Hepatocyte (in vitro differentiated cells): ENCODE results near the gene PEX13. TPM values are rescaled to one million over a fixed set of nuclear protein-coding genes. Genes with fewer than 3 reads are reported as not detected.
"Not testable (repeated sequence)": the region's sequence is repeated elsewhere in the genome, so short reads cannot be mapped to it uniquely, and the experiment has no call there.

Experiments
- DNase-seq: peaks from one replicate; pipeline ENCODE4 v3.0.0-alpha.2; 2016; ENCODE audit warnings: low spot score
- H2AFZ ChIP-seq: fragments of 200-600 bp; sonication (generic); 2 replicates; pipeline ENCODE4 v1.6.0; 2016; ENCODE audit warnings: antibody characterized with exemption, mild to moderate bottlenecking
- H3K27ac ChIP-seq: fragments of 200-600 bp; sonication (generic); 2 replicates; pipeline ENCODE4 v1.5.1; 2016; ENCODE audit warnings: mild to moderate bottlenecking
- H3K27me3 ChIP-seq: fragments of 200-600 bp; sonication (generic); 2 replicates; pipeline ENCODE4 v1.6.1; 2016
- H3K36me3 ChIP-seq: fragments of 200-600 bp; sonication (generic); replicated peaks from 2 replicates; pipeline ENCODE4 v1.5.1; 2016; ENCODE audit warnings: low read depth; ENCODE audit not compliant: insufficient read depth
- H3K4me1 ChIP-seq: fragments of 200-600 bp; sonication (generic); 2 replicates; pipeline ENCODE4 v1.5.1; 2016; ENCODE audit warnings: mild to moderate bottlenecking, moderate library complexity; ENCODE audit not compliant: insufficient read depth
- H3K4me2 ChIP-seq: fragments of 200-600 bp; sonication (generic); 2 replicates; pipeline ENCODE4 v1.6.0; 2016
- H3K4me3 ChIP-seq: fragments of 200-600 bp; sonication (generic); 2 replicates; pipeline ENCODE4 v1.5.1; 2016; ENCODE audit warnings: mild to moderate bottlenecking
- H3K79me2 ChIP-seq: fragments of 200-600 bp; sonication (generic); 2 replicates; pipeline ENCODE4 v1.6.0; 2017; ENCODE audit warnings: mild to moderate bottlenecking
- H3K9me2 ChIP-seq: fragments of 200-600 bp; sonication (generic); replicated peaks from 2 replicates; pipeline ENCODE4 v1.6.0; 2017; ENCODE audit warnings: mild to moderate bottlenecking; ENCODE audit not compliant: insufficient read depth
- H3K9me3 ChIP-seq: fragments of 200-600 bp; sonication (generic); 2 replicates; pipeline ENCODE4 v1.5.1; 2016; ENCODE audit warnings: low read depth, mild to moderate bottlenecking
- H4K20me1 ChIP-seq: fragments of 200-600 bp; sonication (generic); 2 replicates; pipeline ENCODE4 v1.6.0; 2016; ENCODE audit warnings: mild to moderate bottlenecking; ENCODE audit not compliant: insufficient read depth, poor library complexity, severe bottlenecking
- EZH2 ChIP-seq: fragments of 200-600 bp; sonication (generic); IDR thresholded peaks from 2 replicates; pipeline ENCODE4 v1.6.1; 2016; ENCODE audit warnings: antibody characterized with exemption, mild to moderate bottlenecking, borderline replicate concordance
- EZH2phosphoT487 ChIP-seq: fragments of 200-600 bp; sonication (generic); IDR thresholded peaks from one replicate; pipeline ENCODE4 v1.6.1; 2018; ENCODE audit warnings: antibody characterized with exemption, mild to moderate bottlenecking, low read depth, moderate library complexity; ENCODE audit not compliant: unreplicated experiment, severe bottlenecking
- WGBS: methylation state at CpG from one replicate; pipeline ENCODE4 v1.1.6; 2016; ENCODE audit warnings: low lambda C conversion rate; ENCODE audit errors: missing lambda C conversion rate; 5-methylcytosine and 5-hydroxymethylcytosine counted together
- polyA plus RNA-seq: library from polyadenylated mRNA; unstranded; fragments of >200 nt; fragmentation: Nextera tagmentation; extraction: Ambion mirVana; gene quantifications from 2 replicates; pipeline ENCODE4 v1.2.1, GENCODE V29; 2016
- total RNA-seq: library from RNA; depleted of rRNA; stranded (reverse); fragments of >200 nt; gene quantifications from 2 replicates; pipeline ENCODE4 v1.2.3, GENCODE V29; 2014
- TF ChIP-seq, protein P1 (sequence below): fragments of 200-600 bp; sonication (generic); IDR thresholded peaks from 2 replicates; pipeline ENCODE4 v1.5.1; 2016; ENCODE audit warnings: antibody characterized with exemption, mild to moderate bottlenecking; ENCODE audit not compliant: poor library complexity

PEX13 gene
- total and polyA plus RNA-seq, 2 experiments from 2014 or later: 25.2 to 60.0 TPM

DNA sequence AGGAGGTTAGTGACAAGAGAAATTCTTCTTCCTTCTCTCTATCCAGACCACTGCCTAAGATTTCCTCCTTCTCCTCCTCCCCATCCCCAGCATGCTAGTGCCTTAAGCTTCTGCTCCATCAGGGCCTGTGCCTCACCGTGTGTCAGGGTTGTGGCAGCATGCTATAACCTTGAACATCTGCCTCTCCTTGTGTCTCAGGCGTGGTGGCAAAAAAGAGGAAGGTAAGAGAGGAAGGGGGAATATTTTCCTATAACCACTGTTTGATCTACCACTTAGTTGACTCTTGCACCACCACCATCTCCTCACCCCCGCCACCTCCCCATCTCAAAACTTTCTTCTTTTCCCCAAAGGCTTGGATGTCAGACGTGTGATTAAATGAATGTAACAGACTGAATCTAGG, 38.3 kb upstream of the PEX13 start:
- Histone ChIP-seq H3K27me3 (no peaks in the 10 kb centered on the region), H2AFZ (no peak overlapping the region), H3K27ac (no peak overlapping the region), H3K4me1 (no peaks in the 10 kb centered on the region), H3K4me2 (no peak overlapping the region), H3K9me2 (no peaks in the 10 kb centered on the region), H3K36me3 (no peaks in the 10 kb centered on the region), H3K9me3 (no peaks in the 10 kb centered on the region), H4K20me1 (no peaks in the 10 kb centered on the region), H3K79me2 (no peaks in the 10 kb centered on the region), H3K4me3 (no peak overlapping the region)
- TF ChIP-seq EZH2 (no peak), EZH2phosphoT487 (no peak)
- TF ChIP-seq, protein P1, sequence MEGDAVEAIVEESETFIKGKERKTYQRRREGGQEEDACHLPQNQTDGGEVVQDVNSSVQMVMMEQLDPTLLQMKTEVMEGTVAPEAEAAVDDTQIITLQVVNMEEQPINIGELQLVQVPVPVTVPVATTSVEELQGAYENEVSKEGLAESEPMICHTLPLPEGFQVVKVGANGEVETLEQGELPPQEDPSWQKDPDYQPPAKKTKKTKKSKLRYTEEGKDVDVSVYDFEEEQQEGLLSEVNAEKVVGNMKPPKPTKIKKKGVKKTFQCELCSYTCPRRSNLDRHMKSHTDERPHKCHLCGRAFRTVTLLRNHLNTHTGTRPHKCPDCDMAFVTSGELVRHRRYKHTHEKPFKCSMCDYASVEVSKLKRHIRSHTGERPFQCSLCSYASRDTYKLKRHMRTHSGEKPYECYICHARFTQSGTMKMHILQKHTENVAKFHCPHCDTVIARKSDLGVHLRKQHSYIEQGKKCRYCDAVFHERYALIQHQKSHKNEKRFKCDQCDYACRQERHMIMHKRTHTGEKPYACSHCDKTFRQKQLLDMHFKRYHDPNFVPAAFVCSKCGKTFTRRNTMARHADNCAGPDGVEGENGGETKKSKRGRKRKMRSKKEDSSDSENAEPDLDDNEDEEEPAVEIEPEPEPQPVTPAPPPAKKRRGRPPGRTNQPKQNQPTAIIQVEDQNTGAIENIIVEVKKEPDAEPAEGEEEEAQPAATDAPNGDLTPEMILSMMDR: no peak
- WGBS: 91% methylated on average over 4 of the region's 4 CpGs
- DNase-seq: no peak

DNA sequence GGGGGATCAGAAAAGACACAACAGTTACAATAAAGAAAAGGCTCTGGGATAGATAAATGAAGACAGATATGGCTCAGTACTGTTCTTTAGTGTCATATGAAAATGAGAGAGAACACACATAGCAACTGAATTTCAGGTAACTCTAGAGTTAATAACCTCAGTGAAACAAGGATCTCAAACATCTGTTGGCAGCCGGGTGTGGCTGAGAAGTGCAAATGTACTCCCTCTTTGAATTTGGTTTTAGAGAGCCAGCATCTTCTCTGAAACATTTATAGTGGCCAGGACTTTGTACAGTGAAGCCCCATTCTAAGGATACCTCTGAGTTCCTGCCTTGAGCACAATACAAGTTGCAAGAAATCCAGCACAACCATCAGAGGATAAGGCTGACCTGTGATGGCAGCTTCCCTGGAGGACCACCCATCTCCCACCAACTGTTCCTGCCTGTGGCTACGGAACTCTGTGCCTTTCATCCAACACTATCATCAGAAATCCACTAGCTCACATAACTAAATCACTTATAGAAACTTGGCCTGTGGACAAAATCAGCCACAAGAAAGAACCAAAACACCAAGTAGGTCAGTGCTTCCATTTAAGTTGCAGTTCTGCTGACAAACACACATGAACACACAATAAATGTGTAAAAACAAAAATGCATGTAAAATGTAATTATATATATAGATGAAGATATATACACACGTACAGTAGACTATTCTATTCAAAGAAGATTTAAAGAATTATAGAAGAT, 37.3 kb upstream of the PEX13 start:
- no peak overlapping the region for H3K4me2 ChIP-seq
- H3K36me3 ChIP-seq: no peaks in the 10 kb centered on the region
- no peaks in the 10 kb centered on the region for H3K27me3 ChIP-seq
- H4K20me1 ChIP-seq: no peaks in the 10 kb centered on the region
- TF ChIP-seq EZH2phosphoT487 (no peak), EZH2 (no peak)
- TF ChIP-seq, protein P1: no peak
- no peak overlapping the region for H3K27ac ChIP-seq
- 89% methylated on average over 3 of the region's 3 CpGs for WGBS
- H3K4me1 ChIP-seq: no peaks in the 10 kb centered on the region
- no peak for DNase-seq
- H3K9me2 ChIP-seq: no peaks in the 10 kb centered on the region
- no peaks in the 10 kb centered on the region for H3K79me2 ChIP-seq
- H3K9me3 ChIP-seq: no peaks in the 10 kb centered on the region
- H2AFZ ChIP-seq: no peak overlapping the region
- no peak overlapping the region for H3K4me3 ChIP-seq

DNA sequence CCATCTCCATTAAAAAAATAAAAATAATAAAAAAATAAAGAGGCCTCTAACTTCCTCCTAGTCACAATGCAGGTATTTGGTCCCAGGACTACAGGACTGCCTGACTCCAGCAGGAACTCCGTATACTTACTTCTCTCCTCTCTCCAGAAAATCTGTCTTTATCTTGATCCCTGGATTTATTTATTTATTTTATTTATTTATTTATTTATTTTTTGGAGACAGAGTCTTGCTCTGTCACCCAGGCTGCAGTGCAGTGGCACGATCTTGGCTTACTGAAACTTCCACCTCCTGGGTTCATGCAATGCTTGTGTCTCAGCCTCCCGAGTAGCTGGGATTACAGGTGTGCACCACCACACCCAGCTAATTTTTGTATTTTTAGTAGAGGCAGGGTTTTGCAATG, 35.5 kb upstream of the PEX13 start:
- H3K4me2 ChIP-seq, H3K36me3 ChIP-seq, DNase-seq, H3K4me3 ChIP-seq, H3K9me3 ChIP-seq, H3K9me2 ChIP-seq, H3K4me1 ChIP-seq, H3K27me3 ChIP-seq, H2AFZ ChIP-seq, H3K79me2 ChIP-seq, H4K20me1 ChIP-seq, H3K27ac ChIP-seq: not testable (repeated sequence)
- WGBS: 96% methylated on average over 3 of the region's 3 CpGs

DNA sequence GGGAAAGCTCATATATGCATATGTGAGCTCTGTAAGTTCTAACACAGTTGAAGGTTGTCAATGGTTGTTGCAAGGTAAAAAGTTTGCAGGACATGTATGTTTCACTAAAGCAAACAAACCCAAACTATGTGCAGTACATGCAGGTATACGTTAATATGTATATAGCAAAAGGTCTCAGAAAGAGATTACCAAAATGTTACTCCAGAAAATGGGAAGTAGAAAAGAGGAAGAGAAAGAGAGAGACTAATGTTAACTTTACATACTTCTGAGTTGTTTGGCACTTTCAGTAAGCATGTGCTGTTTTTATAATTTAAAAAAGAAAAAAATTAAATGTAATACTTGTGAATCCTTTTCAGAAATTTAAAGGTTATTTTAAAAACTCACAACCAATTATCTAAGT, 32.8 kb upstream of the PEX13 start:
- H3K4me2 ChIP-seq: no peak overlapping the region
- H3K9me3 ChIP-seq: no peaks in the 10 kb centered on the region
- no peaks in the 10 kb centered on the region for H3K27me3 ChIP-seq
- H3K27ac ChIP-seq: no peak overlapping the region
- H3K4me1 ChIP-seq: no peaks in the 10 kb centered on the region
- H2AFZ ChIP-seq: no peak overlapping the region
- H3K9me2 ChIP-seq: no peaks in the 10 kb centered on the region
- DNase-seq: no peak
- H4K20me1 ChIP-seq: no peaks in the 10 kb centered on the region
- H3K36me3 ChIP-seq: no peaks in the 10 kb centered on the region
- WGBS: 87% methylated on average over 1 of the region's 1 CpG
- TF ChIP-seq EZH2: no peak
- TF ChIP-seq, protein P1: no peak
- TF ChIP-seq EZH2phosphoT487: no peak
- no peak overlapping the region for H3K4me3 ChIP-seq
- no peaks in the 10 kb centered on the region for H3K79me2 ChIP-seq
